GM21786 (cell line): Measurements from ENCODE around the gene MAP3K5.

ENCODE experiments used
- ATAC-seq: cut with Tn5 transposase; IDR thresholded peaks from one replicate; pipeline ENCODE4 v1.9.1; 2021; ENCODE audit not compliant: unreplicated experiment

Gene MAP3K5

GRCh38 chr6:136654086-136654485, 138.2 kb downstream of the MAP3K5 start:
- ATAC-seq, result no peak

GRCh38 chr6:136652656-136653055, 139.6 kb downstream of the MAP3K5 start:
- no peak for ATAC-seq

GRCh38 chr6:136651982-136652381, 140.3 kb downstream of the MAP3K5 start:
- no peak for ATAC-seq

GRCh38 chr6:136647363-136647852, 144.9 kb downstream of the MAP3K5 start:
- peak; percentile 73 for ATAC-seq

GRCh38 chr6:136646377-136646776, 145.9 kb downstream of the MAP3K5 start:
- ATAC-seq, result no peak

GRCh38 chr6:136644597-136644952, 147.7 kb downstream of the MAP3K5 start:
- ATAC-seq, result peak; percentile 5

- peak; percentile 60 for ATAC-seq
Measured at GRCh38 chr6:136643850-136644596, 148.3 kb downstream of the MAP3K5 start.

- no peak for ATAC-seq
Measured at GRCh38 chr6:136641873-136642465, 150.3 kb downstream of the MAP3K5 start.

GRCh38 chr6:136641166-136641565, 151.1 kb downstream of the MAP3K5 start:
- no peak for ATAC-seq

GRCh38 chr6:136640132-136640915, 152.0 kb downstream of the MAP3K5 start:
- ATAC-seq, result no peak

GRCh38 chr6:136639702-136640101, 152.6 kb downstream of the MAP3K5 start:
- ATAC-seq, result no peak

- ATAC-seq, result no peak
Measured at GRCh38 chr6:136635615-136636014, 156.7 kb downstream of the MAP3K5 start.

GRCh38 chr6:136633355-136633754, 158.9 kb downstream of the MAP3K5 start:
- ATAC-seq, result no peak

GRCh38 chr6:136628996-136629395, 163.3 kb downstream of the MAP3K5 start:
- ATAC-seq, result no peak

GRCh38 chr6:136627191-136627590, 165.1 kb downstream of the MAP3K5 start:
- no peak for ATAC-seq

GRCh38 chr6:136625293-136625692, 167.0 kb downstream of the MAP3K5 start:
- no peak for ATAC-seq

GRCh38 chr6:136624347-136624746, 167.9 kb downstream of the MAP3K5 start:
- no peak for ATAC-seq

GRCh38 chr6:136618086-136618485, 174.2 kb downstream of the MAP3K5 start:
- no peak for ATAC-seq

- ATAC-seq, result no peak
Measured at GRCh38 chr6:136616527-136616926, 175.8 kb downstream of the MAP3K5 start.

GRCh38 chr6:136614994-136615393, 177.3 kb downstream of the MAP3K5 start:
- no peak for ATAC-seq

GRCh38 chr6:136614350-136614749, 177.9 kb downstream of the MAP3K5 start:
- no peak for ATAC-seq

- ATAC-seq, result no peak
Measured at GRCh38 chr6:136613477-136613876, 178.8 kb downstream of the MAP3K5 start.
